Dendritic cell treated with granulocyte-macrophage colony-stimulating factor and Interleukin-4, amounts not matched to agents 40 ng/mL and 50 ng/mL, for 4 days (primary cell): ENCODE data around the gene CCDC50.
A peak's percentile ranks its signal among the peaks of the same experiment; 100 is the strongest.

Source experiments
- H3K27ac Mint-ChIP-seq: one replicate; pipeline ENCODE4 v1.8.0; 2022; ENCODE audit warnings: mild to moderate bottlenecking, mixed read lengths
- H3K27me3 Mint-ChIP-seq: one replicate; pipeline ENCODE4 v1.8.0; 2022; ENCODE audit warnings: mild to moderate bottlenecking, mixed read lengths
- H3K36me3 Mint-ChIP-seq: one replicate; pipeline ENCODE4 v1.8.0; 2022; ENCODE audit warnings: low read depth, mixed read lengths
- H3K4me1 Mint-ChIP-seq: one replicate; pipeline ENCODE4 v1.8.0; 2022; ENCODE audit warnings: low read depth, mixed read lengths
- H3K4me3 Mint-ChIP-seq: one replicate; pipeline ENCODE4 v1.8.0; 2022; ENCODE audit warnings: mild to moderate bottlenecking, moderate library complexity, mixed read lengths
- H3K9me3 Mint-ChIP-seq: one replicate; pipeline ENCODE4 v1.8.0; 2022; ENCODE audit warnings: mixed read lengths
- intact Hi-C: fragments of 100-400 bp; cut with micrococcal nuclease; formaldehyde crosslinking; loops from one replicate; pipeline ENCODE4 v1.15.0; 2022

Gene CCDC50

GRCh38 chr3:191329654-191330529 lies 698 bp downstream of the CCDC50 start, which contains the start of gene UTS2B:
TSS of gene UTS2B (minus strand) at chr3:191330526. CDS start at chr3:191282189, 48,337 bp downstream.
- Mint-ChIP-seq H3K9me3 (no peaks in the 10 kb centered on the region), H3K36me3 (peaks cover 7% of the 10 kb centered on the region), H3K4me1 (peaks cover 35% of the 10 kb centered on the region), H3K27ac (peak within 1 kb of the TSS; percentile 82), H3K27me3 (peaks cover 17% of the 10 kb centered on the region), H3K4me3 (peak within 1 kb of the TSS; percentile 79)
- intact Hi-C loops, result loop anchor here (5.0 kb wide), 1 partner anchor 88 kb away; no protein-coding TSS in a partner anchor

DNA sequence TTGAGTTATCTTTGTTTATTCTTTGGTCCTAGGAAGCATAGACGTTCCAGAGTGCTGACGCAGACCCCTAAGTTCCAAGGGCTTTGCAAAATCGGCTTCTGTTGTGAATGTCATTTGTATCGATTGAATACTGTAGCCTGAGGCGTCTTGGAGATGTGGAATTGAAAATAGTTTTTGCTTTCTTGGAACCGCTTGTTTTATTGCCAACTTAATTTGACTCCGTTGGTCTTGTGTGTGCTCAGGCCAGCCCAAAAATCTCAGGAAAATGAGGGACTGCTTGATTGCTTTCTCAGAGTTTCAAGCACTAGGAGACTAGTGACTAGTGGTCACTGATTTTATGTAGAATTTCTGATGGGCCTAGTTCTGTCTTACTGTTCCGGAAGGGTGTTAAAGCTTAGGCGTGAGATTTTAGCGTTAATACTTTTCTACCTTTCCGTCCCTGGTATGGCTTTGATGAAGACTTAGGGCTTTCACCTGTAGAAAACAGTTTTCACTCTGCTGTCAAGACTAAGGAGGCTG lies 1.4 kb downstream of the CCDC50 start:
- Mint-ChIP-seq H3K4me3 (peak overlapping the region; percentile 79), H3K9me3 (no peaks in the 10 kb centered on the region), H3K27ac (peak overlapping the region; percentile 82), H3K4me1 (peaks cover 35% of the 10 kb centered on the region), H3K36me3 (peaks cover 7% of the 10 kb centered on the region), H3K27me3 (peaks cover 17% of the 10 kb centered on the region)
- intact Hi-C loops, result loop anchor here (5.0 kb wide), 1 partner anchor 88 kb away; no protein-coding TSS in a partner anchor

- H3K9me3 Mint-ChIP-seq, result no peaks in the 10 kb centered on the region
- peaks cover 7% of the 10 kb centered on the region for H3K36me3 Mint-ChIP-seq
- H3K4me3 Mint-ChIP-seq, result no peak overlapping the region
- peaks cover 35% of the 10 kb centered on the region for H3K4me1 Mint-ChIP-seq
- H3K27ac Mint-ChIP-seq, result no peak overlapping the region
- peaks cover 17% of the 10 kb centered on the region for H3K27me3 Mint-ChIP-seq
- intact Hi-C loops, result loop anchor here (5.0 kb wide), 1 partner anchor 89 kb away; no protein-coding TSS in a partner anchor
Measured at GRCh38 chr3:191331388-191331787, 2.2 kb downstream of the CCDC50 start.

DNA sequence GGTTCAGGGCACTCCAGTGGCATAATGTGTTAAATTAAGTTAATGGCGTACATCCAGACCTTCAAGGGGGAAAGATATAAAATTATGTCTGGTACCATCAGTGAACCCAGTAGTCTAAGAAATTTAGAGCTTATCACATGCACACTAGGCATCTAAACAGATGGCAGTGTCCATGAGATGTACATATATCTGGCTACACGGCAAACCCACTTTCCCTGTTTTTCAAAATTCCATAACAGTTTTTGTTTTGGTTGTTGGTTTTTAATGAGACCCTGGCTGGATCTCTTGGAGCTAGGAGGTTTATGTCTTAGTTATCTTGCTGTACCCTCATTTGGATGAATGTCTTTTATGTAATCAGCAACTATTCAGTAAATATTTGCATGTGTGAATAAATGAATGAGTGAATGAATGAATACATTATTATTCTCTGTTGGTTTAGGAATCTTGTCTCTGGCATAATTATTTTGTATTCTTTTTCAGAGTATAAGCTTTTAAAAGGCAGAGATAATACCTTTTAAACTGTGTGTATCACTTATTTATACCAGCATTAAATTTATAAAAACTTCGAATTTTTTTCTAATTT lies 4.2 kb downstream of the CCDC50 start:
- no peaks in the 10 kb centered on the region for H3K9me3 Mint-ChIP-seq
- peaks cover 35% of the 10 kb centered on the region for H3K4me1 Mint-ChIP-seq
- H3K36me3 Mint-ChIP-seq, result peaks cover 7% of the 10 kb centered on the region
- H3K27me3 Mint-ChIP-seq, result peaks cover 12% of the 10 kb centered on the region
- intact Hi-C loops, result loop anchor here (5.0 kb wide), 1 partner anchor 91 kb away; no protein-coding TSS in a partner anchor
- H3K27ac Mint-ChIP-seq, result no peak overlapping the region
- no peak overlapping the region for H3K4me3 Mint-ChIP-seq

GRCh38 chr3:191334346-191334893 lies 5.2 kb downstream of the CCDC50 start:
- H3K36me3 Mint-ChIP-seq, result peaks cover 7% of the 10 kb centered on the region
- H3K27me3 Mint-ChIP-seq, result peaks cover 5% of the 10 kb centered on the region
- intact Hi-C loops, result loop anchor here (5.0 kb wide), 1 partner anchor 92 kb away; no protein-coding TSS in a partner anchor
- no peak overlapping the region for H3K27ac Mint-ChIP-seq
- H3K4me1 Mint-ChIP-seq, result peaks cover 35% of the 10 kb centered on the region
- no peaks in the 10 kb centered on the region for H3K9me3 Mint-ChIP-seq
- no peak overlapping the region for H3K4me3 Mint-ChIP-seq

DNA sequence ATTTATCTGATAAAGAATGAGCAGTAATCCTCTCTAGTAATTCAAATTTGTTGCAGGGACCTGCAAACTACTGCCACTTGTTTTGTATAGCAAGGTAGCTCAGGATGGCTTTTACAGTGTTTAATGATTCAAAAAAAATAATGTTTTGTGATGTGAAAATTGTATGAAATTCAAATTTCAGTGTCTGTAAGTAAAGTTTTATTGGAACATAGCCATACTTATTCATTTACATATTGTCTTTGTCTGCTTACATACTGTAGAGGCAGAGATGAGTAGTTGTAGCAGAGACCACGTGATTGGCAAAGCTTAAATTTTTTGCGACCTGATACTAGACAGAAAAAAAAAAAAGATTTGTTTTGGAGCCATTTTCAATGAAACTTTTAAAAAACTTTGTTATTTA lies 7.6 kb downstream of the CCDC50 start:
- H3K36me3 Mint-ChIP-seq, result no peaks in the 10 kb centered on the region
- intact Hi-C loops, result no loop called here
- H3K27me3 Mint-ChIP-seq, result no peaks in the 10 kb centered on the region
- no peaks in the 10 kb centered on the region for H3K9me3 Mint-ChIP-seq
- no peak overlapping the region for H3K27ac Mint-ChIP-seq
- H3K4me3 Mint-ChIP-seq, result no peak overlapping the region
- peaks cover 18% of the 10 kb centered on the region for H3K4me1 Mint-ChIP-seq

DNA sequence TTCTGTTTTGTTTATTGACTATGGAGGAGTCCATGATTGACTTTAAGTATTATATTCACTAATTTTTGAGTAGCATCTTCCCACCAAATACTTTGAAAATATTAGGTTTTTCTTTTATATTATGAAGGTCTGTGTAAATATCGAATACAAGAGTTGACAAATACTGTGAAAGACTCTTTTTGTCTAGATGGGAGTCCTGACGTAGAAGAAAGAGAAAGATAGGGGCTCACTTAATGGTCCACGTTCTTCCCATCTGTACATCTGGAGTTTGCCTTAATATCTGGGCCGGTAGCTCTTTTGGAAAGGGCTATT lies 8.9 kb downstream of the CCDC50 start:
- no peaks in the 10 kb centered on the region for H3K9me3 Mint-ChIP-seq
- H3K36me3 Mint-ChIP-seq, result no peaks in the 10 kb centered on the region
- H3K4me3 Mint-ChIP-seq, result no peak overlapping the region
- intact Hi-C loops, result no loop called here
- H3K27ac Mint-ChIP-seq, result no peak overlapping the region
- peaks cover 9% of the 10 kb centered on the region for H3K4me1 Mint-ChIP-seq
- no peaks in the 10 kb centered on the region for H3K27me3 Mint-ChIP-seq

DNA sequence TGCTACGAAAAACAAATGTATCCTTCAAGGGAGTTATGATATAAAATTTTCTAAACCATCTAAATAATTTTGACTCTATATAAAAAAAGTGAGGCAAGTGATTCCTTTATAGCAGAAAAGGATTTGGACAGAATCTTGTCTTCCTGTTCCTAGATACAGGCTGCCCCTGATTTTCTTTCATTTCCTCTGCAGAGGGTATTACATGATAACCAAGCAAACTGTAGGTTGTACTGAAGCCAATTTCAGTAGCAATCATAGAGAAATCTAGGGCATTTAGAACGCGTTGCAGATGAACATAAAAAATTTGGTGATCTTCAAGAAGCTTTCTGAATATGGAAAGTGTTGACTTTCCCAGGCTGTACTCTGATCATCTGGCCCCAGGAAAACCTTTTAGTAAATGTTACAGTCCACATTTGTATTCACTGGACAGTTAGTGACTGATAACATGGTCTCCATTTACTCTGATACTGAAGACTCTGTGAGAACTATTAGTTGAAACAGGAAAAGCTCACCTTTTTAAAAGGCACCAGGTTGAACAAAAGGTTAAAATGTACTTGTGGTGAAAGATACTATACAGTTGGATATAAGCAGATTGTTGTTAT lies 10.2 kb downstream of the CCDC50 start:
- H3K4me1 Mint-ChIP-seq, result peaks cover 4% of the 10 kb centered on the region
- intact Hi-C loops, result no loop called here
- no peak overlapping the region for H3K4me3 Mint-ChIP-seq
- H3K36me3 Mint-ChIP-seq, result no peaks in the 10 kb centered on the region
- no peaks in the 10 kb centered on the region for H3K9me3 Mint-ChIP-seq
- H3K27me3 Mint-ChIP-seq, result no peaks in the 10 kb centered on the region
- no peak overlapping the region for H3K27ac Mint-ChIP-seq

DNA sequence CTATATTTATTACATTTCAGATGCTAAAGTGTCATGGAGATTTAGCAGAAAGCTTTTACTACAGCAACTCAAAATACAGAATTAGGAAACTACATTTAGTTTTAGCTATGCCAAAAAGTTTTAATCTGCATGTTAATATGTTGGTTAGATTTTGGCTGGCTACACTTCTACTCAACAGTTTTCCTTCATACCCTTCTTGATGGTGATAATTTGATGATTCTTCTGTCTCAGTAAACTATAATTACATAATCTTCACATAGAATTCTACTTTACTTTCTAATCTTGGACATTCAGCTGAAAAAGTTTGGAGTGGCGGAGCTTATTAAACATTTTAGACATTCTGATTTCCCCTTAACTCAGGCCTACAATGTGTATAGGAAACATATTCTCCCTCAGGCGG lies 11.2 kb downstream of the CCDC50 start:
- H3K36me3 Mint-ChIP-seq, result no peaks in the 10 kb centered on the region
- H3K4me3 Mint-ChIP-seq, result no peak overlapping the region
- H3K9me3 Mint-ChIP-seq, result no peaks in the 10 kb centered on the region
- no peaks in the 10 kb centered on the region for H3K27me3 Mint-ChIP-seq
- H3K4me1 Mint-ChIP-seq, result no peaks in the 10 kb centered on the region
- intact Hi-C loops, result no loop called here
- H3K27ac Mint-ChIP-seq, result no peak overlapping the region

GRCh38 chr3:191340966-191341365 lies 11.8 kb downstream of the CCDC50 start:
- intact Hi-C loops, result no loop called here
- no peaks in the 10 kb centered on the region for H3K36me3 Mint-ChIP-seq
- no peaks in the 10 kb centered on the region for H3K27me3 Mint-ChIP-seq
- no peaks in the 10 kb centered on the region for H3K4me1 Mint-ChIP-seq
- no peak overlapping the region for H3K4me3 Mint-ChIP-seq
- no peaks in the 10 kb centered on the region for H3K9me3 Mint-ChIP-seq
- H3K27ac Mint-ChIP-seq, result no peak overlapping the region

DNA sequence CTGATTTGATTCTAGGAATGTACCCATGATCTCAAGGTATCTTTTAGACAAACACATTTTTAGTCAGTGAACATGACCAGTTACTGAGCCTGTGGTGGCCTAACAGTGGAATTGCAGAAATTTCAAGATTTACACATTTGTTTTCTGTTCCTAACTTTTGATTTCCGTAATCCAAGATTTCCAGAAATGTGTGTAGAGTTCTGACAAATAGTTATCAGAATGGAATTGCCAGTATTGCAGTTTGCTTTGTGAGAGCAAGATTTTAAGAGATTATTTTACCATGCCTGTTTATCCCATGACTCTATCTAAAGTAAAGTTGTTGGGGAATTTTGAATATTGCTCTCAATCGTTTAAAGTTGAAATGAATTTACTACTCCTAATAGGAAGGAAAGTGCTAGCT lies 12.8 kb downstream of the CCDC50 start:
- H3K4me3 Mint-ChIP-seq, result no peak overlapping the region

DNA sequence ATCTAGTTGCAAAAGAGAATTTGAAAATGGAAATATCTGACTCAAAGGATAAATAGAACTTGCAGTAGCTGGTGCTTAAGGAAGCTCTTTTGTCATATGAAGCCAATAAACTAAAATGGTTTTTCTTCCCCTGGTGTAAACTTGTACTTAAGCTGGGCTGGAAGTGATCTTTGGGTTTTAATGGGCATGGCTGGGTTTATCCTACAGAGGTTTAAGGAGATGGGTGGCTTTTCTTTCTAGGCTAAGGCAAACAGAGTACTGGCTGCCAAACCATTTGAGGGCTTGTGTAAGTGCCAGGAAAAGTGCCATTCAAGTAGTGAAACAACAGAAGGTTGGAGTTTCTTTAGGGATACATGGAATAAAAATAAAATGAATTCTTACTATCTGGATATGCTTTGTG lies 13.2 kb downstream of the CCDC50 start:
- Mint-ChIP-seq H3K27me3 (no peaks in the 10 kb centered on the region), H3K27ac (no peak overlapping the region), H3K4me1 (no peaks in the 10 kb centered on the region), H3K36me3 (no peaks in the 10 kb centered on the region), H3K4me3 (no peak overlapping the region), H3K9me3 (no peaks in the 10 kb centered on the region)
- intact Hi-C loops, result no loop called here

More for the DNA sequence above, 12.8 kb downstream of the CCDC50 start:
- no peaks in the 10 kb centered on the region for H3K4me1 Mint-ChIP-seq
- no peaks in the 10 kb centered on the region for H3K36me3 Mint-ChIP-seq
- no peak overlapping the region for H3K27ac Mint-ChIP-seq
- no peaks in the 10 kb centered on the region for H3K27me3 Mint-ChIP-seq
- intact Hi-C loops, result no loop called here
- H3K9me3 Mint-ChIP-seq, result no peaks in the 10 kb centered on the region

- Mint-ChIP-seq H3K9me3 (no peaks in the 10 kb centered on the region), H3K27me3 (no peaks in the 10 kb centered on the region), H3K36me3 (no peaks in the 10 kb centered on the region), H3K4me1 (no peaks in the 10 kb centered on the region), H3K4me3 (no peak overlapping the region), H3K27ac (no peak overlapping the region)
- intact Hi-C loops, result no loop called here
Measured at GRCh38 chr3:191343115-191343514, 13.9 kb downstream of the CCDC50 start.

DNA sequence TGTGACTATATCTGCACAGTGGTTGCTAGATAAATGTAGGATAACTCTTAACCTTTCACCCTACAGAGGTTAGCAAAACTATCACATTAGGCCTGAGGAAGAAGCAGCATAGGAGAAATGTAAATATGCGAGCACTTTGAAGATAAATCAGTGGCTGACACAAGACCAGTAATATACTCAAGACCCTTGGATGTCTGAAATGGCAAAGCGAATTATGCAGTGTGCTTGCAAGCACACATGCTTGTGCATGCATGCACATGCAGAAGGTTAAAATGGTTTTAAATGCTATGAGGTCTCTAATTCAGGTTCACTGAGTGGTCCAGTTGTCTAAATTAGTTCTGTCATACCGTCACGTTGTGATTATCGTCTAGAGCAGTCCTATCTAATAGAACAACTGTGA lies 14.7 kb downstream of the CCDC50 start:
- Mint-ChIP-seq H3K4me1 (no peaks in the 10 kb centered on the region), H3K9me3 (no peaks in the 10 kb centered on the region), H3K27me3 (no peaks in the 10 kb centered on the region), H3K36me3 (no peaks in the 10 kb centered on the region), H3K27ac (no peak overlapping the region), H3K4me3 (no peak overlapping the region)
- intact Hi-C loops, result no loop called here
